Endothelial cell (in vitro differentiated cells): Measurements from ENCODE around the gene CRX. TPM values are rescaled to one million over a fixed set of nuclear protein-coding genes. Genes with fewer than 3 reads are reported as not detected.
A peak's percentile ranks its signal among the peaks of the same experiment; 100 is the strongest.

ENCODE experiments used
- DNase-seq: peaks from one replicate; pipeline ENCODE4 v3.0.0; 2021; ENCODE audit warnings: low spot score
- H3K27ac Mint-ChIP-seq: one replicate; pipeline ENCODE4 v1.8.0; 2021; ENCODE audit warnings: mixed read lengths, inconsistent platforms; ENCODE audit not compliant: unreplicated experiment
- H3K27me3 Mint-ChIP-seq: one replicate; pipeline ENCODE4 v1.8.0; 2021; ENCODE audit warnings: mild to moderate bottlenecking, moderate library complexity, mixed read lengths, inconsistent platforms; ENCODE audit not compliant: unreplicated experiment
- H3K36me3 Mint-ChIP-seq: one replicate; pipeline ENCODE4 v1.8.0; 2021; ENCODE audit warnings: mild to moderate bottlenecking, low read depth, mixed read lengths, inconsistent platforms; ENCODE audit not compliant: unreplicated experiment
- H3K4me1 Mint-ChIP-seq: one replicate; pipeline ENCODE4 v1.8.0; 2021; ENCODE audit warnings: mild to moderate bottlenecking, mixed read lengths, inconsistent platforms; ENCODE audit not compliant: unreplicated experiment
- H3K4me3 Mint-ChIP-seq: one replicate; pipeline ENCODE4 v1.8.0; 2021; ENCODE audit warnings: mild to moderate bottlenecking, mixed read lengths, inconsistent platforms; ENCODE audit not compliant: unreplicated experiment
- H3K9me3 Mint-ChIP-seq: one replicate; pipeline ENCODE4 v1.8.0; 2021; ENCODE audit warnings: mixed read lengths, inconsistent platforms; ENCODE audit not compliant: unreplicated experiment
- total RNA-seq: library from RNA; stranded (reverse); fragmentation: NEBNext Ultra II Directional; extraction: Animal tissue kit (Norgen Biotek cat#: 25700); gene quantifications from one replicate; pipeline ENCODE4 v1.2.1, GENCODE V29; 2021; ENCODE audit not compliant: unreplicated experiment
- TF ChIP-seq, protein P1 (sequence below): fragments of 200-600 bp; sonication (generic); IDR thresholded peaks from one replicate; pipeline ENCODE4 v1.5.0; 2021; ENCODE audit warnings: antibody characterized with exemption; ENCODE audit not compliant: unreplicated experiment

Gene CRX
- total RNA-seq, 1 donor from 2014 or later = not detected

DNA sequence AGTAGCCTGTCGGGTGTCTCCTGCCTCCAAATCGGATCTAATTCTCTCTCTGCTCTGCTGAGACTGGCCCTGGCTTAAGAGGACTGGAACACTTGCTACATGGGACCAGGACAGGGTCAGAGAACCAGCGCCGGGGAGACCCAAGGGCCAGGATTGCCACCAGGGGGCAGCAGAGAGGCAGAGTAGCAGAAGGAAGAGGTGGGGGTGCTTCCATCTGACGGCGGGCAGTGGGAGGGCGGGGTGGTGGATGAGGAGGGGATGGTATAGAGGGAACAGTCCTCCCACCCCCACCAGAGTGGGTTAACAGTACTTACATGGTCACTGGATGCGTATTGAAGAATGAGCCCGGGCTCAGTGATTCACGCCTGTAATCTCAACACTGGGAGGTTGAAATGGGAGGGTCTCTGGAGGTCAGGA is 31.3 kb upstream of the CRX start:
- Mint-ChIP-seq H3K36me3 (peaks cover 6% of the 10 kb centered on the region), H3K27me3 (peaks cover 6% of the 10 kb centered on the region), H3K4me3 (no peak overlapping the region), H3K27ac (no peak overlapping the region), H3K9me3 (no peaks in the 10 kb centered on the region), H3K4me1 (no peaks in the 10 kb centered on the region)
- TF ChIP-seq, protein P1, sequence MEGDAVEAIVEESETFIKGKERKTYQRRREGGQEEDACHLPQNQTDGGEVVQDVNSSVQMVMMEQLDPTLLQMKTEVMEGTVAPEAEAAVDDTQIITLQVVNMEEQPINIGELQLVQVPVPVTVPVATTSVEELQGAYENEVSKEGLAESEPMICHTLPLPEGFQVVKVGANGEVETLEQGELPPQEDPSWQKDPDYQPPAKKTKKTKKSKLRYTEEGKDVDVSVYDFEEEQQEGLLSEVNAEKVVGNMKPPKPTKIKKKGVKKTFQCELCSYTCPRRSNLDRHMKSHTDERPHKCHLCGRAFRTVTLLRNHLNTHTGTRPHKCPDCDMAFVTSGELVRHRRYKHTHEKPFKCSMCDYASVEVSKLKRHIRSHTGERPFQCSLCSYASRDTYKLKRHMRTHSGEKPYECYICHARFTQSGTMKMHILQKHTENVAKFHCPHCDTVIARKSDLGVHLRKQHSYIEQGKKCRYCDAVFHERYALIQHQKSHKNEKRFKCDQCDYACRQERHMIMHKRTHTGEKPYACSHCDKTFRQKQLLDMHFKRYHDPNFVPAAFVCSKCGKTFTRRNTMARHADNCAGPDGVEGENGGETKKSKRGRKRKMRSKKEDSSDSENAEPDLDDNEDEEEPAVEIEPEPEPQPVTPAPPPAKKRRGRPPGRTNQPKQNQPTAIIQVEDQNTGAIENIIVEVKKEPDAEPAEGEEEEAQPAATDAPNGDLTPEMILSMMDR = peak; percentile 85
- DNase-seq = peak; percentile 97

DNA sequence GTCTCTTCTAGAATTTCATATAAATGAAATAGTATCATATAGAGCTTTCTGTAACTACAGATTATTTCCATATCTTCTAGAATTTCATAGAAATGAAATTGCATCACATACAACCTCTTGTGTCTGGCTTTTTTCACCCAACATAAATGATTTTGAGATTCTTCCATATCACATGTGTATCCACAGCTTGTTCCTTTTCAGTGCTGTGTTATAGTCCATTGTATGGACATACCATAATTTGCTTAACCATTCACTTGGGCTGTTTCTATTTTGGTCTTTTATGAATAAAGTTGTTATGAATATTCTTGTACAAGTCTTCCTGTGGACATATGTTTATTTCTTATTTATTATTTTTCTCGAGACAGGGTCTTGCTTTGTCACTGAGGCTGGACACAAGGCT is 29.1 kb upstream of the CRX start:
- no peak for DNase-seq
- Mint-ChIP-seq H3K27me3 (peaks cover 4% of the 10 kb centered on the region), H3K9me3 (no peaks in the 10 kb centered on the region), H3K4me3 (no peak overlapping the region), H3K36me3 (peaks cover 4% of the 10 kb centered on the region), H3K4me1 (no peaks in the 10 kb centered on the region), H3K27ac (no peak overlapping the region)
- TF ChIP-seq, protein P1 = no peak

DNA sequence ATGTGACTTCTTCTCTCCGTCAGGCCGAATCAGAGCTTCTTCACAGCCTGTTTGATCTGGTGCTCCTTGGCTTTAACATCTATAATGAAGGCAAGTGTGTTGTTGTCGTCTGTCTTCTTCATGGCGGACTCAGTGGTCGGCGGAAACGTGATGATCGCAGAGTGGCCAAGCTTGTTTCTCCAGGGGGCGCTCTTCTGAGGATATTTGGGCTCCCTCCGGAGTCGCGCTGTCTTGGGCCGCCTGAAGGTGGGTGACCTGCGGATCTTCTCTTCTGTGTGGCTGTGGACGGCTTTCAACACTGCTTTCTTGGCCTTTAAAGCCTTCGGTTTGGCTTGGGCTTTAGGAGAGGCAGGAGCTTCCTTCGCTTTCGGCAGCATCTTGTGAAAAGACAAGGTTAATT is 27.2 kb upstream of the CRX start:
- DNase-seq = no peak
- TF ChIP-seq, protein P1 = peak; percentile 16
- Mint-ChIP-seq H3K4me1 (no peaks in the 10 kb centered on the region), H3K27me3 (peaks cover 3% of the 10 kb centered on the region), H3K4me3 (no peak overlapping the region), H3K27ac (no peak overlapping the region), H3K9me3 (no peaks in the 10 kb centered on the region), H3K36me3 (no peaks in the 10 kb centered on the region)

DNA sequence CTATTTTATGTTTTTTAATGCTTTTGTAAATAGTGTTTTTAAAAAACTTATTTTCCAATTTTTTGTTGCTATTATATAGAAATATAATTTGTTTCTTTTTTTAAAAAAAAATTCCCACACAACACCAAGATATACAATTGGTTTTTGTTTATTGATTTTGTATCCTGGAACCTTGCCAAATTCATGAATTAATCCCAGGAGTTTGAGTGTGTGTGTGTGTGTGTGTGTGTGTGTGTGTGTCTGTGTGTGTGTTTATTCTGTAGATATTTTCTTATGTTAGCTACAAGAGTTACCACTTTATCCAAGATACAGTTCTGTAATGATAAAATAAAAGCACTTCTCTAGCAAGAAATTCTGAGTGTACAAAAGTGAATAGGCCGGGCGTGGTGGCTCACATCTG is 25.0 kb upstream of the CRX start:
- no peaks in the 10 kb centered on the region for H3K4me1 Mint-ChIP-seq
- H3K9me3 Mint-ChIP-seq = no peaks in the 10 kb centered on the region
- H3K36me3 Mint-ChIP-seq = no peaks in the 10 kb centered on the region
- no peak for DNase-seq
- peaks cover 3% of the 10 kb centered on the region for H3K27me3 Mint-ChIP-seq
- TF ChIP-seq, protein P1 = no peak
- H3K27ac Mint-ChIP-seq = no peak overlapping the region
- no peak overlapping the region for H3K4me3 Mint-ChIP-seq

DNA sequence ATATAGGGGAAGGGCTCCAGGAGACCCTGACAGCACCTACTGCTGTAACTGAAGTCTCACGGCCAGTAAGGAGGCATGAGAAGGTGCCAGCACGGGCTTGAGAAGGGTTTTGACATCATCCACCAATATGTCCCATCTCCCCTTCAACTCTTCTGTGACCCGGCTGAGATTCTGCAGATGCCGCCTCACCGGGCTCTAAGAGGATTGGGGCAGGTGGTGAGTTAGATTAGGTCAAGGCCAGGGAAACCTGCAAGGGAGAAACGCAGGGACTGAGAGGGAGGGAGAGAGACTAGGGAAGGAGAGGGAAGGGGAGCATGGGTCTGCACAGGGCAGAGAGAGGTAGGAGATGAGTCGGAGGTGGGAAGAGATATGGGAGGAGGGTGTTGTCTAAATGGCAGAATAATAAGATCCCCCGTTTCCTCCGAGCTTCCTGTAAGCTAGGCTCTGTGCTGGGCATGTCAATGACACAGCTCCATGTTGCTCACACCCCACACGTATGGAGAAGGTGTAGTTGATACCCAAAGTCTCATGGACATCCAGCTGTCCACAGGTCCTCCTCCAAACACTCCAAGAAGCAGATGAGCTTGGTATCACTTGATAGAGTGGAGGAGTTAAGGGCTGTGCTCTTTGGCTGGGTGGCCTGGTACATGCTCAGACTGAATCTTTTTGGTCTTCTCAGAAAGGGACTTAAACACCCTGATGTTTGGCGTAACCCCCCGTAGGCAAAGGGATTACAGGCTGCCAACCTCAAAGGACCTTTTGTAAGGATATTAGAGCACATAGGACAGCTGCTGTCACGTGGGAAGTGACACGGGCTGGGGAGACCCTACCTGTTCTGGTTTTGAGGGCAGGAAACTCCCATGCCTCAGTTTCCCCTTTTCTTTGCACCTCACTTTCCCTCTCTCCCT is 23.5 kb upstream of the CRX start:
- H3K36me3 Mint-ChIP-seq = no peaks in the 10 kb centered on the region
- DNase-seq = no peak
- TF ChIP-seq, protein P1 = no peak
- H3K4me3 Mint-ChIP-seq = no peak overlapping the region
- no peak overlapping the region for H3K27ac Mint-ChIP-seq
- peaks cover 3% of the 10 kb centered on the region for H3K27me3 Mint-ChIP-seq
- no peaks in the 10 kb centered on the region for H3K4me1 Mint-ChIP-seq
- H3K9me3 Mint-ChIP-seq = no peaks in the 10 kb centered on the region
